Heart left ventricle (tissue), 13 donors: ENCODE measurements around the gene CDH23.

Source experiments
- POLR2A ChIP-seq, 2 donors: fragments of 450-650 bp; IDR thresholded peaks; one replicate each; pipeline ENCODE4 v1.6.1; 2017; ENCODE audit warnings: antibody characterized with exemption in 2 of 2, mild to moderate bottlenecking in 2 of 2, moderate library complexity in 2 of 2
- TF ChIP-seq, protein P1 (sequence below), 12 donors: fragments of 200-600 bp; sonication (generic) in 4 of 12; IDR thresholded peaks; one replicate each; pipeline versions ENCODE4 v1.5.0 to v1.8.0; 2018 to 2022; ENCODE audit warnings: antibody characterized with exemption in 12 of 12, mild to moderate bottlenecking in 5 of 12
- donor health status: ischemic (EF 13 %, LVEDD 7.1; RV severe dilation, severe dysfunction).
- donor health status: DM: no; HTN: yes; CAD: no.
- donor health status: DM: no; HTN: no; CAD: no.
- donor health status: ischemic (EF 25% LVEDD 6.9; RV normal size, moderate dysfunction).
- donor health status: ischemic (EF 25% LVEDD 5.7; RV mildly dilated, moderate dysfunction).
- donor health status: ischemic (EF 35%, LVEDD 5.7; RV mildly dilated, moderate dysfunction).
- donor health status: nonischemic (EF 11% LVEDD 7.7; RV severe dilation, severe dysfunction).
- donor health status: DM: yes; HTN: yes; CAD: no.
- donor health status: PGD.
- donor health status: ischemic (EF 29% LVEDD 5.4; RV normal size, mild dysfunction).
- donor health status: nonischemic (EF 23%, LVEDD 6.1; RV moderate dilation, normal function).

DNA sequence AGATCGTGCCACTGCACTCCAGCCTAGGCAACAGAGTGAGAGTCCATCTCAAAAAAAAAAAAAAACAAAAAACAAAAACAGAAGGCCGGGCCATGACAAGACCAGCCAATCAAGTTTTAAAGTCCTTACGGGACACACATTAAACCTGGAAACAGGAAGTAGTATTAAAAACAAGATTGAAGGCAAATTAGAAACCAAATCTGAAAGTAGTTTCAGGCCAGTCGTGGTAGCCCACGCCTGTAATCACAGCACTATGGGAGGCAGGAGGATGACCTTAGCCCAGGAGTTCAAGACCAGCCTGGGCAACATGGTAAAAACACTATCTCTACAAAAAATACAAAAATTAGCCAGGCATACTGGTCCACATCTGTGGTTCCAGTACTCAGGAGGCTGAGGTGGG is 436.2 kb downstream of the CDH23 start:
- TF ChIP-seq, protein P1, sequence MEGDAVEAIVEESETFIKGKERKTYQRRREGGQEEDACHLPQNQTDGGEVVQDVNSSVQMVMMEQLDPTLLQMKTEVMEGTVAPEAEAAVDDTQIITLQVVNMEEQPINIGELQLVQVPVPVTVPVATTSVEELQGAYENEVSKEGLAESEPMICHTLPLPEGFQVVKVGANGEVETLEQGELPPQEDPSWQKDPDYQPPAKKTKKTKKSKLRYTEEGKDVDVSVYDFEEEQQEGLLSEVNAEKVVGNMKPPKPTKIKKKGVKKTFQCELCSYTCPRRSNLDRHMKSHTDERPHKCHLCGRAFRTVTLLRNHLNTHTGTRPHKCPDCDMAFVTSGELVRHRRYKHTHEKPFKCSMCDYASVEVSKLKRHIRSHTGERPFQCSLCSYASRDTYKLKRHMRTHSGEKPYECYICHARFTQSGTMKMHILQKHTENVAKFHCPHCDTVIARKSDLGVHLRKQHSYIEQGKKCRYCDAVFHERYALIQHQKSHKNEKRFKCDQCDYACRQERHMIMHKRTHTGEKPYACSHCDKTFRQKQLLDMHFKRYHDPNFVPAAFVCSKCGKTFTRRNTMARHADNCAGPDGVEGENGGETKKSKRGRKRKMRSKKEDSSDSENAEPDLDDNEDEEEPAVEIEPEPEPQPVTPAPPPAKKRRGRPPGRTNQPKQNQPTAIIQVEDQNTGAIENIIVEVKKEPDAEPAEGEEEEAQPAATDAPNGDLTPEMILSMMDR (IDR thresholded peaks at IDR 0.05), result no peak
- no peak for TF ChIP-seq POLR2A (IDR thresholded peaks at IDR 0.05)
